ENCODE results near the gene TIGD1. TPM values are rescaled to one million over a fixed set of nuclear protein-coding genes. Genes with fewer than 3 reads are reported as not detected.

TIGD1 gene
- total and polyA plus RNA-seq, 9 donors, result 4.3 to 9.7 (median 7.4) TPM

GRCh38 chr2:232522623-232523401 is 27.5 kb downstream of the TIGD1 start:
- H3K4me3 ChIP-seq, result no peak overlapping the region
- no peak overlapping the region for H3K27ac ChIP-seq
- H3K9me3 ChIP-seq, result no peaks in the 10 kb centered on the region
- no peak for DNase-seq
- H3K4me1 ChIP-seq (ENCODE audit: insufficient read depth), result no peaks in the 10 kb centered on the region
- TF ChIP-seq POLR2A (IDR thresholded peaks at IDR 0.05), result no peak
- no peak for TF ChIP-seq CTCF (IDR thresholded peaks at IDR 0.05)
- TF ChIP-seq EP300 (IDR thresholded peaks at IDR 0.05), result no peak
- no peaks in the 10 kb centered on the region for H3K36me3 ChIP-seq
- 14 to 16% (median 15%) methylated on average over 38 to 46 of the region's 46 CpGs for WGBS, 3 donors
- no peaks in the 10 kb centered on the region for H3K27me3 ChIP-seq
- intact Hi-C loops (cut with DNase I), result loop anchor here (2.0 to 10.0 kb wide), 6 partner anchors 76 to 601 kb away; partner anchors contain the start of gene NPPC (in 2 of the 4)

GRCh38 chr2:232521959-232522622 is 28.3 kb downstream of the TIGD1 start:
- intact Hi-C loops (cut with DNase I), result loop anchor here (1.0 to 10.0 kb wide), 7 partner anchors 75 to 600 kb away; partner anchors contain the start of gene NPPC (in 2 of the 4)
- H3K27ac ChIP-seq, result no peak overlapping the region
- 4 to 11% (median 7%) methylated on average over 29 to 66 of the region's 66 CpGs for WGBS, 3 donors
- peak; percentile 39 to 81 (median 77) for DNase-seq
- TF ChIP-seq POLR2A (IDR thresholded peaks at IDR 0.05) (no peak), EP300 (IDR thresholded peaks at IDR 0.05) (no peak), CTCF (IDR thresholded peaks at IDR 0.05) (peak; percentile 91 to 97 (median 94))
- no peaks in the 10 kb centered on the region for H3K9me3 ChIP-seq
- H3K36me3 ChIP-seq, result no peaks in the 10 kb centered on the region
- peak overlapping the region; percentile 21 for H3K4me3 ChIP-seq
- H3K4me1 ChIP-seq (ENCODE audit: insufficient read depth), result no peaks in the 10 kb centered on the region
- no peaks in the 10 kb centered on the region for H3K27me3 ChIP-seq

GRCh38 chr2:232521098-232521497 is 29.3 kb downstream of the TIGD1 start:
- no peaks in the 10 kb centered on the region for H3K36me3 ChIP-seq
- no peak for TF ChIP-seq EP300 (IDR thresholded peaks at IDR 0.05)
- no peak for TF ChIP-seq CTCF (IDR thresholded peaks at IDR 0.05)
- TF ChIP-seq POLR2A (IDR thresholded peaks at IDR 0.05), result no peak
- H3K27ac ChIP-seq, result no peak overlapping the region
- H3K9me3 ChIP-seq, result no peaks in the 10 kb centered on the region
- H3K4me3 ChIP-seq, result no peak overlapping the region
- intact Hi-C loops (cut with DNase I), result loop anchor here (1.0 to 10.0 kb wide), 5 partner anchors 74 to 599 kb away; partner anchors contain the start of gene NPPC (in 2 of the 4)
- DNase-seq, result no peak
- no peaks in the 10 kb centered on the region for H3K4me1 ChIP-seq (ENCODE audit: insufficient read depth)
- no peaks in the 10 kb centered on the region for H3K27me3 ChIP-seq
- 90 to 92% (median 92%) methylated on average over 14 of the region's 14 CpGs for WGBS, 3 donors

- no peaks in the 10 kb centered on the region for H3K27me3 ChIP-seq
- no peak overlapping the region for H3K27ac ChIP-seq
- DNase-seq, result no peak
- H3K9me3 ChIP-seq, result no peaks in the 10 kb centered on the region
- H3K36me3 ChIP-seq, result no peaks in the 10 kb centered on the region
- 81 to 91% (median 81%) methylated on average over 15 of the region's 15 CpGs for WGBS, 3 donors
- intact Hi-C loops (cut with DNase I), result loop anchor here (5.0 to 10.0 kb wide), 4 partner anchors 73 to 598 kb away; partner anchors contain the start of gene NPPC (in 2 of the 4)
- H3K4me1 ChIP-seq (ENCODE audit: insufficient read depth), result no peaks in the 10 kb centered on the region
- TF ChIP-seq EP300 (IDR thresholded peaks at IDR 0.05) (no peak), POLR2A (IDR thresholded peaks at IDR 0.05) (no peak), CTCF (IDR thresholded peaks at IDR 0.05) (no peak)
- no peak overlapping the region for H3K4me3 ChIP-seq
Measured at GRCh38 chr2:232520489-232520888, 29.9 kb downstream of the TIGD1 start.

Data from ovary (tissue), 9 donors.